ENCODE measurements around the gene SLC35F3. TPM values are rescaled to one million over a fixed set of nuclear protein-coding genes. Genes with fewer than 3 reads are reported as not detected.

SLC35F3 gene
- total and polyA plus RNA-seq, 4 donors = 0.01 to 0.37 (median 0.08) TPM; not detected in 1

- no peaks in the 10 kb centered on the region for H3K9me3 ChIP-seq (ENCODE audit: control insufficient read depth in 4 of 4, low read length in 3 of 4)
- no peak overlapping the region for H3K4me3 ChIP-seq (ENCODE audit: low read depth in 1 of 3, low read length in 3 of 3)
- 93% methylated on average over 4 of the region's 4 CpGs for WGBS
- H3K4me1 ChIP-seq (ENCODE audit: control insufficient read depth in 4 of 4, insufficient read depth in 4 of 4, low read length in 3 of 4) = no peaks in the 10 kb centered on the region
- DNase-seq (ENCODE audit: low spot score) = no peak
- no peak overlapping the region for H3K9ac ChIP-seq (ENCODE audit: low read depth in 1 of 2, low read length in 2 of 2)
- H3K27me3 ChIP-seq (ENCODE audit: control insufficient read depth in 4 of 4, insufficient read depth in 4 of 4, low read length in 3 of 4) = no peaks in the 10 kb centered on the region
- H3K36me3 ChIP-seq (ENCODE audit: control insufficient read depth in 4 of 4, insufficient read depth in 3 of 4, low read depth in 1 of 4, low read length in 3 of 4) = no peaks in the 10 kb centered on the region
- TF ChIP-seq CTCF (IDR thresholded peaks at IDR 0.05; ENCODE audit: low read depth, low read length, missing input control) (no peak), ZBTB33 (IDR thresholded peaks at IDR 0.05) (no peak), ATF3 (IDR thresholded peaks at IDR 0.05) (no peak), HNF4G (IDR thresholded peaks at IDR 0.05) (no peak), FOXA1 (IDR thresholded peaks at IDR 0.05) (no peak), RXRA (IDR thresholded peaks at IDR 0.05) (no peak)
- H3K27ac ChIP-seq (ENCODE audit: low read depth in 1 of 2, low read length in 2 of 2) = no peak overlapping the region
These were observed 114.3 kb downstream of the SLC35F3 start for GRCh38 chr1:234018816-234019215.

GRCh38 chr1:234019387-234019786, 114.9 kb downstream of the SLC35F3 start:
- Histone ChIP-seq H3K36me3 (ENCODE audit: control insufficient read depth in 4 of 4, insufficient read depth in 3 of 4, low read depth in 1 of 4, low read length in 3 of 4) (no peaks in the 10 kb centered on the region), H3K27me3 (ENCODE audit: control insufficient read depth in 4 of 4, insufficient read depth in 4 of 4, low read length in 3 of 4) (no peaks in the 10 kb centered on the region), H3K9me3 (ENCODE audit: control insufficient read depth in 4 of 4, low read length in 3 of 4) (no peaks in the 10 kb centered on the region), H3K9ac (ENCODE audit: low read depth in 1 of 2, low read length in 2 of 2) (no peak overlapping the region), H3K27ac (ENCODE audit: low read depth in 1 of 2, low read length in 2 of 2) (no peak overlapping the region), H3K4me1 (ENCODE audit: control insufficient read depth in 4 of 4, insufficient read depth in 4 of 4, low read length in 3 of 4) (no peaks in the 10 kb centered on the region), H3K4me3 (ENCODE audit: low read depth in 1 of 3, low read length in 3 of 3) (no peak overlapping the region)
- WGBS = 94% methylated on average over 2 of the region's 2 CpGs
- DNase-seq (ENCODE audit: low spot score) = no peak
- no peak for TF ChIP-seq RXRA (IDR thresholded peaks at IDR 0.05)
- TF ChIP-seq GABPA (IDR thresholded peaks at IDR 0.05 in 1 of 2, conservative IDR thresholded peaks at IDR 0.05 in 1 of 2) = no peak
- TF ChIP-seq ZBTB33 (IDR thresholded peaks at IDR 0.05) = no peak

GRCh38 chr1:234022302-234022701, 117.8 kb downstream of the SLC35F3 start:
- H3K9ac ChIP-seq (ENCODE audit: low read depth in 1 of 2, low read length in 2 of 2) = no peak overlapping the region
- H3K36me3 ChIP-seq (ENCODE audit: control insufficient read depth in 4 of 4, insufficient read depth in 3 of 4, low read depth in 1 of 4, low read length in 3 of 4) = no peaks in the 10 kb centered on the region
- no peak overlapping the region for H3K27ac ChIP-seq (ENCODE audit: low read depth in 1 of 2, low read length in 2 of 2)
- no peak for TF ChIP-seq YY1 (IDR thresholded peaks at IDR 0.05)
- TF ChIP-seq FOXA1 (IDR thresholded peaks at IDR 0.05) = no peak
- no peak for TF ChIP-seq CTCF (IDR thresholded peaks at IDR 0.05; ENCODE audit: low read depth, low read length, missing input control)
- no peak for TF ChIP-seq TAF1 (conservative IDR thresholded peaks at IDR 0.05)
- TF ChIP-seq HNF4G (IDR thresholded peaks at IDR 0.05) = no peak
- TF ChIP-seq EGR1 (IDR thresholded peaks at IDR 0.05; ENCODE audit: low read depth in 2 of 2) = no peak
- TF ChIP-seq RAD21 (IDR thresholded peaks at IDR 0.05) = no peak
- no peak for TF ChIP-seq JUND (IDR thresholded peaks at IDR 0.05)
- TF ChIP-seq HNF4A (conservative IDR thresholded peaks at IDR 0.05) = no peak
- TF ChIP-seq ZBTB33 (IDR thresholded peaks at IDR 0.05) = no peak
- TF ChIP-seq RXRA (IDR thresholded peaks at IDR 0.05) = no peak
- TF ChIP-seq NR2F2 (IDR thresholded peaks at IDR 0.05) = no peak
- no peak for DNase-seq (ENCODE audit: low spot score)
- H3K4me3 ChIP-seq (ENCODE audit: low read depth in 1 of 3, low read length in 3 of 3) = no peak overlapping the region
- no peaks in the 10 kb centered on the region for H3K9me3 ChIP-seq (ENCODE audit: control insufficient read depth in 4 of 4, low read length in 3 of 4)
- 95% methylated on average over 2 of the region's 2 CpGs for WGBS
- no peaks in the 10 kb centered on the region for H3K27me3 ChIP-seq (ENCODE audit: control insufficient read depth in 4 of 4, insufficient read depth in 4 of 4, low read length in 3 of 4)
- H3K4me1 ChIP-seq (ENCODE audit: control insufficient read depth in 4 of 4, insufficient read depth in 4 of 4, low read length in 3 of 4) = no peaks in the 10 kb centered on the region
